PC-3 (cell line): Measurements from ENCODE around the gene ASH1L. TPM values are rescaled to one million over a fixed set of nuclear protein-coding genes. Genes with fewer than 3 reads are reported as not detected.
A peak's percentile ranks its signal among the peaks of the same experiment; 100 is the strongest.
"Not testable (repeated sequence)": the region's sequence is repeated elsewhere in the genome, so short reads cannot be mapped to it uniquely, and the experiment has no call there.

Experiments
- ATAC-seq: fragments of 200-7000 bp; cut with Tn5 transposase; 2 replicates; pipeline ENCODE4 v1.9.1; 2020; ENCODE audit warnings: mild to moderate bottlenecking, moderate library complexity
- Bru-seq: library from RNA; stranded (reverse); fragments of 400-500 nt; gene quantifications from one replicate; lab custom pipeline; 2021; lab: Mats Ljungman, UMichigan
- BruChase-seq, 2 experiments: library from RNA; stranded (reverse); fragments of 400-500 nt; gene quantifications; one replicate each; lab custom pipeline; 2021; lab: Mats Ljungman, UMichigan
- BruUV-seq: library from RNA; stranded (reverse); fragments of 400-500 nt; replicated peaks from 2 replicates; lab custom pipeline; 2021; lab: Mats Ljungman, UMichigan
- CTCF ChIA-PET: fragments of 300-600 bp; sonication (Branson Sonifier 250); formaldehyde crosslinking; loops from one replicate; lab custom pipeline; 2022; ENCODE audit warnings: antibody characterized with exemption; lab: Charles Lee
- POLR2A ChIA-PET: fragments of 300-600 bp; sonication (Branson Sonifier 250); formaldehyde crosslinking; loops from one replicate; lab custom pipeline; 2022; ENCODE audit warnings: antibody characterized with exemption; ENCODE audit not compliant: unreplicated experiment; lab: Charles Lee
- DNase-seq: peaks from one replicate; pipeline ENCODE4 v3.0.0-alpha.2; 2015
- H2AFZ ChIP-seq: fragments of 300-600 bp; sonication (generic); 2 replicates; pipeline ENCODE4 v1.6.0; 2016; ENCODE audit warnings: antibody characterized with exemption, low read length
- H3F3A ChIP-seq: fragments of 300-600 bp; sonication (generic); one replicate; pipeline ENCODE4 v1.6.0; 2017; ENCODE audit warnings: antibody characterized with exemption, low read length, control low read depth, mild to moderate bottlenecking; ENCODE audit not compliant: unreplicated experiment
- H3K27ac ChIP-seq: fragments of 300-600 bp; sonication (generic); 2 replicates; pipeline ENCODE4 v1.5.1; 2016; ENCODE audit warnings: mild to moderate bottlenecking, low read length
- H3K27me3 ChIP-seq: fragments of 300-600 bp; sonication (generic); 2 replicates; pipeline ENCODE4 v1.6.1; 2016; ENCODE audit warnings: low read length, mixed read lengths
- H3K36me3 ChIP-seq: fragments of 300-600 bp; sonication (generic); 2 replicates; pipeline ENCODE4 v1.6.1; 2016; ENCODE audit warnings: low read depth, mixed run types, low read length, mixed read lengths
- H3K4me1 ChIP-seq: fragments of 300-600 bp; sonication (generic); 2 replicates; pipeline ENCODE4 v1.5.1; 2016; ENCODE audit warnings: low read length; ENCODE audit not compliant: insufficient read depth
- H3K4me2 ChIP-seq: fragments of 300-600 bp; sonication (generic); 2 replicates; pipeline ENCODE4 v1.6.0; 2016; ENCODE audit warnings: low read length
- H3K4me3 ChIP-seq: fragments of 300-600 bp; sonication (generic); 2 replicates; pipeline ENCODE4 v1.5.1; 2016; ENCODE audit warnings: mild to moderate bottlenecking, low read length, mixed read lengths
- H3K79me2 ChIP-seq: fragments of 300-600 bp; sonication (generic); 2 replicates; pipeline ENCODE4 v1.6.1; 2017; ENCODE audit warnings: low read length, mixed read lengths
- H3K9ac ChIP-seq: fragments of 300-600 bp; sonication (generic); 2 replicates; pipeline ENCODE4 v1.6.0; 2016; ENCODE audit warnings: mild to moderate bottlenecking, low read length
- H3K9me2 ChIP-seq: fragments of 300-600 bp; sonication (generic); replicated peaks from 2 replicates; pipeline ENCODE4 v1.6.1; 2016; ENCODE audit warnings: mixed run types, low read length, mixed read lengths
- H3K9me3 ChIP-seq: fragments of 300-600 bp; sonication (generic); 2 replicates; pipeline ENCODE4 v1.6.1; 2016; ENCODE audit warnings: low read length, mixed read lengths
- H4K20me1 ChIP-seq: fragments of 300-600 bp; sonication (generic); 2 replicates; pipeline ENCODE4 v1.6.1; 2016; ENCODE audit warnings: low read length, mixed read lengths
- CTCF ChIP-seq: fragments of 300-600 bp; sonication (generic); conservative IDR thresholded peaks from 2 replicates; pipeline ENCODE4 v1.5.1; 2017; ENCODE audit warnings: antibody characterized with exemption, low read depth, mild to moderate bottlenecking, low read length
- EZH2 ChIP-seq: fragments of 300-600 bp; sonication (generic); IDR thresholded peaks from one replicate; pipeline ENCODE4 v1.6.1; 2017; ENCODE audit warnings: antibody characterized with exemption, mild to moderate bottlenecking, low read length; ENCODE audit not compliant: unreplicated experiment
- EZH2phosphoT487 ChIP-seq: fragments of 300-600 bp; sonication (generic); IDR thresholded peaks from 2 replicates; pipeline ENCODE4 v1.6.1; 2018; ENCODE audit warnings: mild to moderate bottlenecking, antibody characterized with exemption, low read length, borderline replicate concordance
- intact Hi-C: fragments of 100-400 bp; cut with micrococcal nuclease; formaldehyde crosslinking; loops from 2 replicates; pipeline ENCODE4 v1.9.0; 2023
- long read RNA-seq: library from polyadenylated mRNA; unstranded; transcript quantifications from one replicate; pipeline ENCODE4 v2.0.0, GENCODE V29; 2021; ENCODE audit not compliant: unreplicated experiment
- total RNA-seq: library from RNA; depleted of rRNA; stranded (reverse); fragments of >200 nt; gene quantifications from 2 replicates; pipeline ENCODE4 v1.2.3, GENCODE V29; 2014; rRNA removed

ASH1L gene
- total RNA-seq: 27.6 and 38.9 TPM in 2 replicates
- Bru-seq, nascent RNA: percentile 86 among the genes with signal in this experiment
- percentile 87 among the genes with signal in this experiment for BruChase-seq, experiment 1, labeled RNA remaining after a 6-hour chase
- percentile 87 among the genes with signal in this experiment for BruChase-seq, experiment 2, labeled RNA remaining after a 2-hour chase
- long read RNA-seq, partial matches to known transcripts: 45 of 101 reads
- long read RNA-seq, other reads (novel, unspliced or antisense): 56 of 101 reads

- Histone ChIP-seq H3K79me2 (peaks cover 90% of the 10 kb centered on the region), H3K9ac (peak within 1 kb of the TSS; percentile 98), H3K9me3 (no peaks in the 10 kb centered on the region), H3K4me2 (peak within 1 kb of the TSS; percentile 86), H4K20me1 (peaks cover 15% of the 10 kb centered on the region), H3K27me3 (no peaks in the 10 kb centered on the region), H3F3A (no peaks in the 10 kb centered on the region), H3K27ac (peak within 1 kb of the TSS; percentile 88), H3K4me1 (peaks cover 21% of the 10 kb centered on the region), H2AFZ (peak within 1 kb of the TSS; percentile 97), H3K9me2 (no peaks in the 10 kb centered on the region), H3K4me3 (peak within 1 kb of the TSS; percentile 80), H3K36me3 (peaks cover 7% of the 10 kb centered on the region; the same call in 1 of the 2 replicates)
- peak; percentile 81 for ATAC-seq
- DNase-seq: peak; percentile 93
- no TSS peak for BruUV-seq
- CTCF ChIA-PET: no interaction called here
- intact Hi-C loops: loop anchor here (10.0 kb wide), 1 partner anchor 578 kb away; the partner anchor contains the start of gene FLAD1
- TF ChIP-seq CTCF (no peak), EZH2phosphoT487 (no peak), EZH2 (no peak)
- POLR2A ChIA-PET: interaction anchor here (0.5 to 0.7 kb wide), 4 partner anchors 8 to 332 kb away, joined by 3 to 10 read pairs (median 5); no protein-coding TSS in a partner anchor
Observed at GRCh38 chr1:155562581-155563376, at the start of gene ASH1L. TSS of gene ASH1L (minus strand) at chr1:155562803. CDS start at chr1:155521519, 41,284 bp downstream.

GRCh38 chr1:155610257-155610647 lies 47.6 kb upstream of the ASH1L start:
- H3K4me1 ChIP-seq, H2AFZ ChIP-seq, H3K27me3 ChIP-seq, DNase-seq, H4K20me1 ChIP-seq, H3K9me2 ChIP-seq, intact Hi-C loops, CTCF ChIA-PET, H3K9me3 ChIP-seq, POLR2A ChIA-PET, H3F3A ChIP-seq, H3K27ac ChIP-seq, BruUV-seq, H3K79me2 ChIP-seq: not testable (repeated sequence)
- peak overlapping the region; percentile 70 for H3K4me2 ChIP-seq
- H3K4me3 ChIP-seq: peak overlapping the region; percentile 70
- H3K9ac ChIP-seq: peak overlapping the region; percentile 87
- peaks cover 16% of the 10 kb centered on the region for H3K36me3 ChIP-seq
- ATAC-seq: peak; percentile 37

- POLR2A ChIA-PET: interaction anchor here (0.5 kb wide), 1 partner anchor 42 kb away, joined by 3 read pairs; no protein-coding TSS in a partner anchor
- H2AFZ ChIP-seq: peak within 1 kb of the TSS; percentile 77
- H3F3A ChIP-seq: no peaks in the 10 kb centered on the region
- H3K27me3 ChIP-seq: no peaks in the 10 kb centered on the region
- peak within 1 kb of the TSS; percentile 60 for H3K27ac ChIP-seq
- ATAC-seq (peak; percentile 96), DNase-seq (peak; percentile 99)
- H3K9me2 ChIP-seq: no peaks in the 10 kb centered on the region
- BruUV-seq: TSS peak; percentile 100
- no peak for TF ChIP-seq EZH2phosphoT487
- no peak for TF ChIP-seq CTCF
- no peak for TF ChIP-seq EZH2
- peak within 1 kb of the TSS; percentile 70 for H3K4me3 ChIP-seq
- H3K4me2 ChIP-seq: peak within 1 kb of the TSS; percentile 83
- H3K79me2 ChIP-seq: no peaks in the 10 kb centered on the region; the same call in 1 of the 2 replicates
- H3K9ac ChIP-seq: peak within 1 kb of the TSS; percentile 87
- H3K9me3 ChIP-seq: no peaks in the 10 kb centered on the region
- H4K20me1 ChIP-seq: no peaks in the 10 kb centered on the region
- H3K4me1 ChIP-seq: peaks cover 4% of the 10 kb centered on the region; the same call in 1 of the 2 replicates
- intact Hi-C loops: no loop called here
- H3K36me3 ChIP-seq: peaks cover 14% of the 10 kb centered on the region
- CTCF ChIA-PET: no interaction called here
Observed at GRCh38 chr1:155609515-155610256, 47.1 kb upstream of the ASH1L start, which contains the start of gene MSTO1. TSS of gene MSTO1 (plus strand) at chr1:155610218. CDS start at chr1:155610249, 31 bp downstream.
